SIG-M5 treated with dmso at 0.1 percent for 504 hours (cell line): ENCODE measurements around the gene MDN1.
A peak's percentile ranks its signal among the peaks of the same experiment; 100 is the strongest.

Experiments
- DNase-seq: peaks from one replicate; lab custom pipeline; 2025; ENCODE audit not compliant: unreplicated experiment; lab: John Stamatoyannopoulos, UW

The MDN1 gene

DNA sequence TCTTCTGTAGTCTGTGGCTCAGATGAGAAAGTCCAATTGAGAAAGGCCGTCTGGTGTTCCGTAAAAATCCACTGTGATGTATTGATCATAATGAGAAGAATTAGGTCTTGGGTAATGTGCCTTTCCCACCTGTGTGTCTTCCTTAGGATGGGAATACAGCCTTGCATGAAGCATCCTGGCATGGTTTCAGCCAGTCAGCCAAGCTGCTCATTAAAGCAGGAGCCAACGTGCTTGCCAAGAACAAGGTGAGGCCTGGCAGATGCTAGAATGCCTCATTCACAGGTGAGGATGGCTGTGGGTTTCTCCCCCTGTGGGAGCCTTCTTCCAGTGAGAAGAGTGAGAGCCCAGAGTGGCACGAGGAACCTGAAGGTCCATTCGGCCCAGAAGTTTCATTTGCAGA is 213.7 kb downstream of the MDN1 start:
- no peak for DNase-seq

DNA sequence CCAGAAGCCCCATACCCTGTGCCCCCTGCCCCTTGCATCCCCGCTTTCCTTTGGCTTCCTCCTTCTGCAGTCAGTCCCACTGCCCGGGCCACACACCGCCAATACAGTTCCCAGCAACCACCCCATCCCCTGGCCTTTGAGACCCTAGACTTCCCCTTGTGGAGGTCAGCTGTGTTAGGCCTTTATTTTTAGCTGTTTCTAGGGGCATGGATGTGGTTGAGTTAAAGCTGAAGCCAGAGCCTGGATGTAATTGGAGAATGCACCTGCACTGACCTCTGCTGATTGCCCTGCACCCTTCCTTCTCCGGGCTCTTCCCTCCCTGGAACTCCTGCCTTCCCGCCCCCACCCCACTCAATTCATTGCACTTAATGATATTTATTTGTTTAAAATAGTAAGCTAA is 214.9 kb downstream of the MDN1 start:
- DNase-seq, result no peak

- DNase-seq, result no peak
These were observed 217.4 kb downstream of the MDN1 start for GRCh38 chr6:89602166-89602565.

- DNase-seq, result no peak
These were observed 219.9 kb downstream of the MDN1 start for GRCh38 chr6:89599727-89600126.

DNA sequence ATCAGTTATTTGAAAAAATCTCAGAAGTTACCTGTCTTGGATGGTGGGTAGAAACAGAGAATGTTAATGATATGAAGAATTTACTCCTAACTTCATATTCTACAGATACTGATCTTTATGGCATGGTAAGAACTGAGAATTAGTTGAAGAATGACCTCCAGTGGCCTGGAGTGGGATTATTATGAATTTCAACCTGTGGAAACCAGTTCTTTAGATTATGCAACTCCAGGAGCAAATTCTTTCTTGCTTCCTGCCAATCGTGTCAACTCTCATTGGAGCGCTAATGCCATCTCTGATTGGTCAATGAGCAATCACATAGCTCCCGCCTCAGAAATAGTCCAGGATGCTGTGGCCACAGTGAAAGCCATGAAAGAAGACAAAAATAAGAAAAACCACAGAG is 221.6 kb downstream of the MDN1 start:
- peak; percentile 47 for DNase-seq

GRCh38 chr6:89597372-89597771 is 222.2 kb downstream of the MDN1 start:
- DNase-seq, result no peak

DNA sequence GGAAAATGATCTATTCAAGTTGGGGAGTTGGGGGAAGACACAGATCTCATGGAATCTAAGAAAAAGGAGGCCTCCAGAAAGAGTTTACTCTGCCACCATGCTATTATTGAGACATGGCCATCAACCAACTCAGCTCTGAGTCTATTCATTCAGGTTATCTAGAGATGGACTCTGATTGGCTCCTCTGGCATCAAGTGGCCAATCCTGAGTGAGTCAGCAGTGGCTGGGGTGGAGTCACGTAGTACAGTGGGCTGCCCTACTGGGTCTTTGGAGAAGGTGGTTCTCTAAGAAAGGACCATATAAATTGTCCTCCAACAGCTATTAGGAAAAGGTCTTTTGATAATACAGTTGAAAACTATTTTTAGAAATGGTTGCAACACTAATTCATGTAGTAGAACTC is 223.1 kb downstream of the MDN1 start:
- no peak for DNase-seq

DNA sequence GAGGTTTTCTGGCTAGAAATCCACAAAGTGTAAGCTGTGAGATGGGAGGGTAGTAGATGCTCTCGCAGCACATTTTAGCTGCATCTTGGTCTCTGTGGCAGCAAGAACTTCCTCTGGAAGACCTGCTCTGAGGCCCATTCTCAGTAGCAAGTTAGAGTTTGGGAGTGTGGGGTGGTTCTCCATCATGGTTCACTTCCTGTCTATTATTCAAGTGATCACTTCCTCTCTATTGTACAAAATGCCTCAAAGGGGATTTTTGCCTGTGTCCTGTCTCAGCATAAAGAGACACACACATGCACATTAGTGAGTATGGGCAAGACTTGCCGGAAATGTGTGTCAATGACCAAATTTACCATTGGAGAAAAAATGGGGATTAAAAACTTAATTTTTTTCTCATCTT is 223.5 kb downstream of the MDN1 start:
- no peak for DNase-seq
